HG02970 (cell line): ENCODE results near the gene CCL18.
A peak's percentile ranks its signal among the peaks of the same experiment; 100 is the strongest.
"Not testable (repeated sequence)": the region's sequence is repeated elsewhere in the genome, so short reads cannot be mapped to it uniquely, and the experiment has no call there.

Source experiments
- ATAC-seq: cut with Tn5 transposase; IDR thresholded peaks from one replicate; pipeline ENCODE4 v1.9.1; 2021; ENCODE audit warnings: mild to moderate bottlenecking, moderate library complexity, moderate number of reproducible peaks; ENCODE audit not compliant: unreplicated experiment, low FRiP score

CCL18 gene

GRCh38 chr17:36099004-36099403 lies 34.9 kb downstream of the CCL18 start:
- ATAC-seq, result not testable (repeated sequence)

GRCh38 chr17:36103401-36103975 lies 39.4 kb downstream of the CCL18 start, which contains the start of gene CCL4:
Gene CCL4, plus strand, starts transcription at chr17:36103827. Its CDS starts 79 bp downstream, at chr17:36103906.
- ATAC-seq, result peak; percentile 61

GRCh38 chr17:36104246-36104645 lies 40.2 kb downstream of the CCL18 start:
- ATAC-seq, result not testable (repeated sequence)

GRCh38 chr17:36104701-36105181 lies 40.7 kb downstream of the CCL18 start:
- no peak for ATAC-seq

- ATAC-seq, result no peak
These were observed 41.9 kb downstream of the CCL18 start for GRCh38 chr17:36105781-36106492.

- no peak for ATAC-seq
These were observed 42.4 kb downstream of the CCL18 start for GRCh38 chr17:36106493-36106835.

GRCh38 chr17:36107660-36108059 lies 43.6 kb downstream of the CCL18 start:
- no peak for ATAC-seq

GRCh38 chr17:36108265-36108664 lies 44.2 kb downstream of the CCL18 start:
- ATAC-seq, result not testable (repeated sequence)

GRCh38 chr17:36111068-36111490 lies 47.0 kb downstream of the CCL18 start:
- ATAC-seq, result no peak

GRCh38 chr17:36112572-36112971 lies 48.5 kb downstream of the CCL18 start:
- no peak for ATAC-seq

- not testable (repeated sequence) for ATAC-seq
These were observed 49.1 kb downstream of the CCL18 start for GRCh38 chr17:36113131-36113530.

- not testable (repeated sequence) for ATAC-seq
These were observed 51.0 kb downstream of the CCL18 start for GRCh38 chr17:36114971-36115648.

GRCh38 chr17:36115649-36115977 lies 51.5 kb downstream of the CCL18 start:
- ATAC-seq, result not testable (repeated sequence)

GRCh38 chr17:36117505-36118382 lies 53.7 kb downstream of the CCL18 start:
- no peak for ATAC-seq

GRCh38 chr17:36118477-36119353 lies 54.6 kb downstream of the CCL18 start:
- ATAC-seq, result no peak

- no peak for ATAC-seq
These were observed 56.1 kb downstream of the CCL18 start for GRCh38 chr17:36120221-36120620.

- not testable (repeated sequence) for ATAC-seq
These were observed 57.0 kb downstream of the CCL18 start for GRCh38 chr17:36121099-36121498.
